T-cell (primary cell): ENCODE data around the gene PHF2. TPM values are rescaled to one million over a fixed set of nuclear protein-coding genes. Genes with fewer than 3 reads are reported as not detected.

Experiments used
- ATAC-seq, 4 experiments: fragments of 200-7000 bp in 3 of 4; fragments of 150-1000 bp in 1 of 4; cut with Tn5 transposase; replicated peaks in 1 of 4; 1 replicate in 3 of 4; 2 replicates in 1 of 4; pipeline ENCODE4 v1.10.0; 2021; ENCODE audit warnings: moderate library complexity in 3 of 4, mild to moderate bottlenecking in 2 of 4, moderate number of reproducible peaks in 1 of 4
- CTCF ChIA-PET, 2 donors: fragments of 300-600 bp; sonication (Branson Sonifier 250); formaldehyde crosslinking; loops; one replicate each; lab custom pipeline; 2022; ENCODE audit warnings: antibody characterized with exemption in 2 of 2; lab: Charles Lee
- POLR2A ChIA-PET, 2 donors: fragments of 300-600 bp; sonication (Branson Sonifier 250); formaldehyde crosslinking; loops; one replicate each; lab custom pipeline; 2022; ENCODE audit warnings: antibody characterized with exemption in 2 of 2; lab: Charles Lee
- DNase-seq, 35 experiments: peaks; one replicate each; pipeline versions ENCODE4 v3.0.0 to v3.0.0-alpha.2; 2013 to 2023
- H3K27ac ChIP-seq: one replicate; pipeline ENCODE4 v1.5.1; 2013; ENCODE audit warnings: low read length
- H3K27me3 ChIP-seq, 2 experiments: replicated peaks in 1 of 2; 1 replicate in 1 of 2; 2 replicates in 1 of 2; pipeline versions ENCODE4 v1.6.1 to v1.7.0; 2013; ENCODE audit warnings: low read length in 1 of 2, mixed read lengths in 1 of 2; ENCODE audit not compliant: control insufficient read depth in 2 of 2, insufficient read depth in 2 of 2; ENCODE audit errors: extremely low read depth in 1 of 2
- H3K36me3 ChIP-seq, 2 donors: 1 replicate in 1 of 2; 2 replicates in 1 of 2; pipeline versions ENCODE4 v1.6.1 to v1.7.0; 2013; ENCODE audit warnings: low read length in 1 of 2; ENCODE audit not compliant: control insufficient read depth in 2 of 2, insufficient read depth in 1 of 2; ENCODE audit errors: extremely low read depth in 1 of 2
- H3K4me1 ChIP-seq, 2 experiments: 1 replicate in 1 of 2; 2 replicates in 1 of 2; pipeline versions ENCODE4 v1.6.1 to v1.7.0; 2013; ENCODE audit warnings: low read length in 2 of 2, mixed read lengths in 1 of 2; ENCODE audit not compliant: insufficient read depth in 2 of 2, control insufficient read depth in 1 of 2; ENCODE audit errors: extremely low read depth in 1 of 2
- H3K4me3 ChIP-seq, 2 donors: 1 replicate in 1 of 2; 2 replicates in 1 of 2; pipeline versions ENCODE4 v1.5.1 to v1.7.0; 2013; ENCODE audit warnings: mild to moderate bottlenecking in 2 of 2, low read length in 1 of 2, moderate library complexity in 1 of 2; ENCODE audit not compliant: control insufficient read depth in 1 of 2; ENCODE audit errors: extremely low read depth in 1 of 2
- H3K9me3 ChIP-seq: 2 replicates; pipeline ENCODE4 v1.7.0; 2013
- H3K27ac Mint-ChIP-seq, 2 donors: one replicate each; pipeline ENCODE4 v1.8.0; 2020 to 2021; ENCODE audit warnings: mild to moderate bottlenecking in 2 of 2, mixed read lengths in 2 of 2
- H3K27me3 Mint-ChIP-seq, 2 donors: one replicate each; pipeline ENCODE4 v1.8.0; 2021 to 2022; ENCODE audit warnings: mixed read lengths in 2 of 2
- H3K36me3 Mint-ChIP-seq: one replicate; pipeline ENCODE4 v1.8.0; 2021; ENCODE audit warnings: mixed read lengths
- H3K4me1 Mint-ChIP-seq, 3 donors: one replicate each; pipeline ENCODE4 v1.8.0; 2020 to 2022; ENCODE audit warnings: mixed read lengths in 3 of 3, mild to moderate bottlenecking in 1 of 3
- H3K4me3 Mint-ChIP-seq, 3 donors: one replicate each; pipeline ENCODE4 v1.8.0; 2020 to 2022; ENCODE audit warnings: mild to moderate bottlenecking in 3 of 3, mixed read lengths in 3 of 3, moderate library complexity in 3 of 3
- H3K9me3 Mint-ChIP-seq, 3 donors: one replicate each; pipeline ENCODE4 v1.8.0; 2020 to 2022; ENCODE audit warnings: mixed read lengths in 3 of 3
- WGBS: methylation state at CpG from one replicate; pipeline ENCODE4 v1.1.5; 2013; ENCODE audit warnings: missing lambda C conversion rate; ENCODE audit not compliant: insufficient coverage; 5-methylcytosine and 5-hydroxymethylcytosine counted together
- total RNA-seq, 35 experiments: library from RNA in 6 of 35; stranded (reverse) in 6 of 35; fragments of 120-200 nt in 1 of 35; gene quantifications; one replicate each; pipeline versions ENCODE4 v1.2.1 to v1.2.4 and lab custom pipeline; 2013 to 2026

PHF2 gene
- total RNA-seq, 5 donors from 2014 or later (not counting 1 experiment from before 2014, with no cell fraction given), result 24.6 to 38.5 (median 34.6) TPM

DNA sequence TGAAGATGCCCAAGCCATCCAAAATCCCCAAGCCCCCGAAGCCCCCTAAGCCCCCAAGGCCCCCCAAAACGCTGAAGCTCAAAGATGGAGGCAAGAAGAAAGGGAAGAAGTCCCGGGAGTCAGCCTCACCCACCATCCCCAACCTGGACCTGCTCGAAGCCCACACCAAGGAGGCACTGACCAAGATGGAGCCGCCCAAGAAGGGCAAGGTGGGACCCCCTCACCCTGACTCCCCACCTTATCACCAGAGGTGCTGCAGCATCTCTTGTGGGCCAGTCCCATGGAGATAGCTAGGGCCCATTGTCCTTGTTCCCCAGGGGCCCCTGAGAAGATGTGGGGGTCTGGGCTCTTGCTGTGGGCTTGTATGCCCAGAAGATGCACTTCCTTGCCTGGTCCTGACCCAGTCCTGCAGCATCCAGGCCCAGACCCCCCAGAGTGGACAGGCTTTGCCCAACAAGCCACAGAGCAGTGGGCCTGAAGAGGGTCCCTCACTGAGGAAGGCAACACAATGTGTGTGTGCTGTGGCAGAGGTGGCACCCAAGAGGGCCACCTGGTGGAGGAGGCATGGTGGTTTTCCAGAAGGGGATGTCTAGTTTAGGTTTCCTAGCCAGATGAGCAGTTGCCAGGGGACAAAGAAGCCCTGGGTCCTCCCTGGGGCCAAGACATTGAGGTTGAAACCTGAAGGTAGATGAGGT, 84.1 kb downstream of the PHF2 start:
- Histone ChIP-seq H3K27me3 (no peaks in the 10 kb centered on the region), H3K4me1 (no peaks in the 10 kb centered on the region), H3K4me3 (no peak overlapping the region), H3K9me3 (no peaks in the 10 kb centered on the region), H3K27ac (no peak overlapping the region), H3K36me3 (peaks cover 28 to 58% of the 10 kb centered on the region in 2 donors)
- Mint-ChIP-seq H3K27me3 (no peaks in the 10 kb centered on the region), H3K4me1 (no peaks in the 10 kb centered on the region), H3K9me3 (no peaks in the 10 kb centered on the region), H3K4me3 (no peak overlapping the region), H3K27ac (no peak overlapping the region), H3K36me3 (peaks cover 22% of the 10 kb centered on the region)
- ChIA-PET POLR2A (no interaction called here), CTCF (no interaction called here)
- DNase-seq, result peak in 2 of 35 experiments; percentile 0
- 100% methylated on average over 2 of the region's 5 CpGs for WGBS
- ATAC-seq, result no peak

DNA sequence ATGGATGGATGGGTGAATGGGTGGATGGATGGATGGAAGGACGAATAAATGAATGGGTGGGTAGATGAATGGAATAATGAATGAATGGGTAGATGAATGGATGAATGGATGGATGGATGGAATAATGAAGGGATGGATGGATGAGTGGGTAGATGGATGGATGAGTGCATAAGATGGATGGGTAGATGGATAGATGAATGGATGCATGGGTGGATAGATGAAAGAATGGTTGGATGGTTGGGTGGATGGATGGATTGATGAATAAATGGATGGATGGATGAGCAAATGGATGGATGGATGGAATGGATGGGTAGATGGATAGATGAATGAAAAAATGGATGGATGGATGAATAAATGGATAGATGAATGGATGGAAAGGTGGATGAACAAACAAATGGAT, 85.2 kb downstream of the PHF2 start:
- H3K27ac Mint-ChIP-seq, result no peak overlapping the region
- no peaks in the 10 kb centered on the region for H3K4me1 Mint-ChIP-seq
- H3K4me3 Mint-ChIP-seq, result no peak overlapping the region
- Histone ChIP-seq H3K27ac (no peak overlapping the region), H3K4me3 (no peak overlapping the region), H3K27me3 (no peaks in the 10 kb centered on the region), H3K9me3 (no peaks in the 10 kb centered on the region), H3K36me3 (peaks cover 21 to 50% of the 10 kb centered on the region in 2 donors), H3K4me1 (no peaks in the 10 kb centered on the region)
- ChIA-PET CTCF (no interaction called here), POLR2A (no interaction called here)
- ATAC-seq, result no peak
- H3K9me3 Mint-ChIP-seq, result no peaks in the 10 kb centered on the region
- no peaks in the 10 kb centered on the region for H3K27me3 Mint-ChIP-seq
- no peak for DNase-seq
- peaks cover 22% of the 10 kb centered on the region for H3K36me3 Mint-ChIP-seq
- 100% methylated on average over 1 of the region's 1 CpG for WGBS

DNA sequence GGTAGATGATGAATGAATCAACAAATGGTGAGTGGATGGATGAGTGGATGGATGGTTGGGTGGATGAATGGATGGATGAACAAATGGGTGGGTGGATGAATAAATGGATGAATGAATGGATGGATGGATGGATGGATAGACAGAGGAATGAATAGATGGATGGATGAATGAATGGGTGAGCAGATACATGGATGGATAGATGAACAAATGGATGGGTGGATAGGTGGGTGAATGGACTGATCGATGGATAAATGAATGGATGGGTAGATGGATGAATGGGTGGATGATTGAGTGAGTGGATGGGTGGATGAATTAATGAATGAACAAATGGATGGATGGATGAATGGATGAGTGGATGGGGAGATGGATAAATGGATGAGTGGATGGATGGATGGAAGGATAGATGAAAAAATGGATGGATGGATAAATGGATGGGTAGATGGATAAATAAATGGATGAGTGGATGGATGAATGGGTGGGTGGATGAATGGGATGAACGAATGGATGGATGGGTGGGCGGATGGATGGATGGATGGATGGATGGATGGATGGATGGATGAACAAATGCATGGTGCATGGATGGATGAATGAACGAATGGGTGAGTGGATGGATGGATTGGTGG, 85.7 kb downstream of the PHF2 start:
- H3K4me1 ChIP-seq, result no peaks in the 10 kb centered on the region
- H3K27ac Mint-ChIP-seq, result no peak overlapping the region
- H3K27me3 Mint-ChIP-seq, result no peaks in the 10 kb centered on the region
- CTCF ChIA-PET, result no interaction called here
- H3K27ac ChIP-seq, result no peak overlapping the region
- no peaks in the 10 kb centered on the region for H3K27me3 ChIP-seq
- no peak overlapping the region for H3K4me3 Mint-ChIP-seq
- WGBS, result 87% methylated on average over 4 of the region's 4 CpGs
- no peak for ATAC-seq
- no peaks in the 10 kb centered on the region for H3K9me3 Mint-ChIP-seq
- POLR2A ChIA-PET, result no interaction called here
- no peak overlapping the region for H3K4me3 ChIP-seq
- peaks cover 19% of the 10 kb centered on the region for H3K36me3 Mint-ChIP-seq
- peaks cover 21 to 45% of the 10 kb centered on the region in 2 donors for H3K36me3 ChIP-seq
- H3K4me1 Mint-ChIP-seq, result no peaks in the 10 kb centered on the region
- no peaks in the 10 kb centered on the region for H3K9me3 ChIP-seq
- DNase-seq, result no peak

DNA sequence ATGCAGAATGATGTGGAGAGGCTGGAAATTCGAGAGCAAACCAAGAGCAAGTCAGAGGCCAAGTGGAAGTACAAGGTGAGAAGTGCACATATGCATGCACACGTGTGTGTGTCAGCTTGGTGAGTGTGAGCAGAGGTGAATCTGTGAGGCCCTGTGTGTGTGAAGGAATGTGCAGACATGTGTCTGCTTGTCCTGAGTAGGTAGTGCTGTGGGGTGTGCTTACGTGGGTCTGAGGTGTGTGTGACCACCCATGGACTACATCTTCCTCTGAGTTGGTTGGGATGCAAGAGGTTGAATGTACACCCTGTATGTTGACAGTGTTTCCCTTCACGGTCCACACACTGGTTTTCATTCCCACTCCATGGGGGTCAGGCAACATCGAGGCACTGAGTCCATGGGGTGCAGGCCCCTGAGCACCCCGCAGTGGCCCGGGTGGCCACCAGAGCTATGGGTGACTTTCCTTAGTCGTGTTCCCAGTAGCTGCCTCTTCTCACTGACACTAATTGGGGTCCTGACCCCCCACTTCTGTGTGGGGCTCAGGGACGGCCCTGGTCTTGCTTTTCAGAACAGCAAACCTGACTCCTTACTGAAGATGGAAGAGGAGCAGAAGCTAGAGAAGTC, 86.7 kb downstream of the PHF2 start:
- peaks cover 14% of the 10 kb centered on the region for H3K36me3 Mint-ChIP-seq
- WGBS, result 97% methylated on average over 6 of the region's 9 CpGs
- DNase-seq (no peak), ATAC-seq (no peak)
- no peaks in the 10 kb centered on the region for H3K4me1 ChIP-seq
- H3K4me1 Mint-ChIP-seq, result no peaks in the 10 kb centered on the region
- H3K9me3 Mint-ChIP-seq, result no peaks in the 10 kb centered on the region
- H3K27ac Mint-ChIP-seq, result no peak overlapping the region
- H3K27ac ChIP-seq, result no peak overlapping the region
- ChIA-PET POLR2A (no interaction called here), CTCF (no interaction called here)
- H3K4me3 ChIP-seq, result no peak overlapping the region
- no peaks in the 10 kb centered on the region for H3K27me3 ChIP-seq
- no peak overlapping the region for H3K4me3 Mint-ChIP-seq
- H3K9me3 ChIP-seq, result no peaks in the 10 kb centered on the region
- peaks cover 15 to 44% of the 10 kb centered on the region in 2 donors for H3K36me3 ChIP-seq
- no peaks in the 10 kb centered on the region for H3K27me3 Mint-ChIP-seq

DNA sequence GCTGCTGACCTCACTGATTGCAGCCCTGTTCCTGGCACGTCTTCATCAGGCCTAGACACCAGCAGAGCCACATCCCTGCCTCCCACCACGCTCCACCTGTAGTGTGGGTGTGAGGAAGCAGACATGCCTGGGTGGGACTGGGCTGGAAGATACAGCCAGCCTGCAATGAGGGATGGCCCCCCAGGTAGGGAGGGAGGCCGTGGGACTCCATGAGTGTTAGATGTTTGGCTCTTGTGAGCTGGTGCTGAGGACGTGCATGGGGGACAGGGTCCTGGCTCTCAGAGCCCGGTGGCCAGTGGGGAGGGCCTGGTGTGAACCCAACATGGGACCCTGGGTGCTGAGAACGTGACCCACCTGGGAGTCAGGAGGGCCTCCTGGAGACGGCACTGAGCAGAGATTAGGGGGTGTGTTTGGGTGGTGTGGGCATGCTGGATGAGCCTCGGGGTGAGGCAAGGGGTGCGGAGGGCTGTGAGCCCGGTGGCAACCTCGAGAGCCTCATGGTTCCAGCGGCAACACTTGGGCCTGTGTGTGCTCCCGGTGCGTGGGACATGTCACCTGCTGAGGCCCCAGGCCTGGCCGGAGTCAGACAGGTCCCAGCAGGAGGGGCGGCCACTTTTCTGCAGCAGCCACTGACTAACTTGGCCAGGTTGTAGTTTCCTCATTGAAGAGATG, 87.6 kb downstream of the PHF2 start:
- no peak overlapping the region for H3K27ac Mint-ChIP-seq
- no peaks in the 10 kb centered on the region for H3K27me3 Mint-ChIP-seq

DNA sequence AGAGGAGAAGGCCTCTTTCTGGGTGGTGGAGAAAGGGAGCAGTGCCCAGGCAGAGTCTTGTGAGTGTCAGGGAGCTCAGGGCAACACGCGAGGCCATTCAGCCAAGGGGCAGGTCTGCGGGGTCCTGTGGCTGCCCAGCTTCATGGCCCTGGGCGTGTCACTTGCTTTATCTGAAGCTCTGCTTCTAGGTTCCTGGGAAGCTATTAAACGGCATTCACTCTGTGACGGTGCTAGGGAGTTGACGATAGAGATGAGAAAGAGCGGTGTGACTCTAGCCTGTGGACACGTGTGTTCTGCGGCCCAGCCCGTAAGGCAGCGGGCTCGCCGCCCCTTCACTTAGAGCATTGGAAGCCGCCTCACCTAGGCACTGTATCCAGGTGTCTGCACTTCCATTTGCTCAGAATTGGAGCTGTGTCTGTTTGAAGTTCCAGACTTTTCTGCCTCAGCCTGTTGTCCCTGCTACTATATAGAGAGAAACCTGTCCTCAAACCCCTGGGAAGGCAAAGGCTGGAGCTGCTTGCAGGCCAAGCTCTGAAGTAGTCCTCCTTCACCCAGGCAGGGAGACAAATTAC, 88.3 kb downstream of the PHF2 start:
- no peaks in the 10 kb centered on the region for H3K4me1 ChIP-seq
- DNase-seq, result peak in 1 of 35 experiments; percentile 1
- no peaks in the 10 kb centered on the region for H3K27me3 ChIP-seq
- H3K4me3 ChIP-seq, result no peak overlapping the region
- no peaks in the 10 kb centered on the region for H3K9me3 ChIP-seq
- Mint-ChIP-seq H3K27ac (no peak overlapping the region), H3K9me3 (no peaks in the 10 kb centered on the region), H3K27me3 (no peaks in the 10 kb centered on the region), H3K4me1 (no peaks in the 10 kb centered on the region), H3K4me3 (no peak overlapping the region), H3K36me3 (peaks cover 13% of the 10 kb centered on the region)
- H3K27ac ChIP-seq, result no peak overlapping the region
- ChIA-PET POLR2A (no interaction called here), CTCF (no interaction called here)
- ATAC-seq, result no peak
- WGBS, result 94% methylated on average over 15 of the region's 15 CpGs
- peaks cover 10 to 33% of the 10 kb centered on the region in 2 donors for H3K36me3 ChIP-seq

More for the DNA sequence above, 87.6 kb downstream of the PHF2 start:
- Histone ChIP-seq H3K36me3 (peaks cover 12 to 37% of the 10 kb centered on the region in 2 donors), H3K27me3 (no peaks in the 10 kb centered on the region), H3K27ac (no peak overlapping the region), H3K4me3 (no peak overlapping the region), H3K4me1 (no peaks in the 10 kb centered on the region), H3K9me3 (no peaks in the 10 kb centered on the region)
- Mint-ChIP-seq H3K36me3 (peaks cover 14% of the 10 kb centered on the region), H3K4me1 (no peaks in the 10 kb centered on the region), H3K9me3 (no peaks in the 10 kb centered on the region), H3K4me3 (no peak overlapping the region)
- ATAC-seq, result no peak
- DNase-seq, result no peak
- 97% methylated on average over 13 of the region's 16 CpGs for WGBS
- CTCF ChIA-PET, result no interaction called here
- POLR2A ChIA-PET, result no interaction called here
